H9 (cell line): ENCODE measurements around the gene MAP2K3. TPM values are rescaled to one million over a fixed set of nuclear protein-coding genes. Genes with fewer than 3 reads are reported as not detected.

Source experiments
- DNase-seq: peaks from one replicate; pipeline ENCODE4 v3.0.0-alpha.2; 2017
- H2AFZ ChIP-seq: one replicate; pipeline ENCODE4 v1.6.1; 2013; ENCODE audit warnings: mild to moderate bottlenecking, low read length, control low read depth, moderate library complexity
- H2AK5ac ChIP-seq: 2 replicates; pipeline ENCODE4 v1.6.1; 2013; ENCODE audit warnings: low read length, control low read depth, mixed read lengths; ENCODE audit not compliant: insufficient read length
- H2BK120ac ChIP-seq: one replicate; pipeline ENCODE4 v1.6.1; 2013; ENCODE audit warnings: low read depth, mild to moderate bottlenecking, low read length, control low read depth, inconsistent platforms; ENCODE audit not compliant: poor library complexity, severe bottlenecking
- H2BK12ac ChIP-seq: 2 replicates; pipeline ENCODE4 v1.6.1; 2013; ENCODE audit warnings: low read length, control low read depth, mixed read lengths, low read depth; ENCODE audit not compliant: insufficient read length
- H2BK15ac ChIP-seq: 2 replicates; pipeline ENCODE4 v1.6.1; 2013; ENCODE audit warnings: low read depth, low read length, control low read depth
- H2BK20ac ChIP-seq: one replicate; pipeline ENCODE4 v1.6.1; 2013; ENCODE audit warnings: low read depth, mild to moderate bottlenecking, low read length, control low read depth, inconsistent platforms; ENCODE audit not compliant: poor library complexity, severe bottlenecking
- H2BK5ac ChIP-seq: 2 replicates; pipeline ENCODE4 v1.6.1; 2013; ENCODE audit warnings: low read length, control low read depth, mixed read lengths; ENCODE audit not compliant: insufficient read length
- H3K14ac ChIP-seq: 2 replicates; pipeline ENCODE4 v1.6.1; 2013; ENCODE audit warnings: low read length, control low read depth; ENCODE audit not compliant: insufficient read depth
- H3K18ac ChIP-seq: 2 replicates; pipeline ENCODE4 v1.6.1; 2013; ENCODE audit warnings: low read depth, mild to moderate bottlenecking, mixed read lengths, low read length, control low read depth; ENCODE audit not compliant: insufficient read length
- H3K23ac ChIP-seq: 2 replicates; pipeline ENCODE4 v1.6.1; 2013; ENCODE audit warnings: low read length, control low read depth, mixed read lengths, low read depth; ENCODE audit not compliant: insufficient read length
- H3K23me2 ChIP-seq: 2 replicates; pipeline ENCODE4 v1.6.1; 2013; ENCODE audit warnings: low read depth, mild to moderate bottlenecking, mixed read lengths, low read length, control low read depth; ENCODE audit not compliant: insufficient read length, poor library complexity, severe bottlenecking
- H3K27ac ChIP-seq: 2 replicates; pipeline ENCODE4 v1.5.1; 2013; ENCODE audit warnings: low read length, control low read depth, mixed read lengths, low read depth; ENCODE audit not compliant: insufficient read length
- H3K27me3 ChIP-seq: 2 replicates; pipeline ENCODE4 v1.6.1; 2013; ENCODE audit warnings: low read length, control low read depth, inconsistent platforms; ENCODE audit not compliant: insufficient read depth
- H3K4ac ChIP-seq: 2 replicates; pipeline ENCODE4 v1.6.1; 2013; ENCODE audit warnings: low read depth, mild to moderate bottlenecking, control low read depth, inconsistent platforms, low read length, moderate library complexity
- H3K4me1 ChIP-seq: 2 replicates; pipeline ENCODE4 v1.6.1; 2013; ENCODE audit warnings: low read length, control low read depth, inconsistent platforms; ENCODE audit not compliant: insufficient read depth
- H3K4me2 ChIP-seq: 2 replicates; pipeline ENCODE4 v1.6.1; 2013; ENCODE audit warnings: low read length, control low read depth, mixed read lengths; ENCODE audit not compliant: insufficient read length, insufficient read depth
- H3K56ac ChIP-seq: 2 replicates; pipeline ENCODE4 v1.6.1; 2013; ENCODE audit warnings: low read depth, mild to moderate bottlenecking, mixed read lengths, low read length, control low read depth; ENCODE audit not compliant: insufficient read length
- H3K79me1 ChIP-seq: 2 replicates; pipeline ENCODE4 v1.6.1; 2013; ENCODE audit warnings: low read depth, mild to moderate bottlenecking, moderate library complexity, low read length, control low read depth, inconsistent platforms; ENCODE audit not compliant: insufficient read depth, poor library complexity, severe bottlenecking
- H3K79me2 ChIP-seq: 2 replicates; pipeline ENCODE4 v1.6.1; 2013; ENCODE audit warnings: low read length, control low read depth, inconsistent platforms; ENCODE audit not compliant: insufficient read depth
- H3K9ac ChIP-seq: 2 replicates; pipeline ENCODE4 v1.6.1; 2013; ENCODE audit warnings: low read length, control low read depth, mixed read lengths; ENCODE audit not compliant: insufficient read length; ENCODE audit errors: extremely low read depth
- H3K9me3 ChIP-seq: one replicate; pipeline ENCODE4 v1.6.1; 2013; ENCODE audit warnings: low read depth, low read length, inconsistent platforms; ENCODE audit not compliant: control insufficient read depth
- H3T11ph ChIP-seq: one replicate; pipeline ENCODE4 v1.6.1; 2013; ENCODE audit warnings: mild to moderate bottlenecking, low read length, control low read depth, inconsistent platforms
- H4K20me1 ChIP-seq: one replicate; pipeline ENCODE4 v1.6.1; 2013; ENCODE audit not compliant: control insufficient read depth, insufficient read length, insufficient read depth
- H4K5ac ChIP-seq: 2 replicates; pipeline ENCODE4 v1.6.1; 2013; ENCODE audit warnings: low read depth, mild to moderate bottlenecking, mixed read lengths, low read length, control low read depth; ENCODE audit not compliant: insufficient read length
- H4K8ac ChIP-seq: replicated peaks from 2 replicates; pipeline ENCODE4 v1.6.1; 2013; ENCODE audit warnings: low read length, control low read depth, mixed read lengths, low read depth; ENCODE audit not compliant: insufficient read length
- H4K91ac ChIP-seq: 2 replicates; pipeline ENCODE4 v1.6.1; 2013; ENCODE audit warnings: low read depth, mild to moderate bottlenecking, moderate library complexity, mixed read lengths, low read length, control low read depth; ENCODE audit not compliant: insufficient read length
- H3K27ac Mint-ChIP-seq, 3 experiments: 2 replicates in 2 of 3; 3 replicates in 1 of 3; pipeline ENCODE4 v1.8.0; 2020 to 2021; ENCODE audit warnings: mixed read lengths in 3 of 3, mild to moderate bottlenecking in 1 of 3, moderate library complexity in 1 of 3
- H3K27me3 Mint-ChIP-seq: 2 replicates; pipeline ENCODE4 v1.8.0; 2021; ENCODE audit warnings: low read depth, mild to moderate bottlenecking, moderate library complexity, mixed read lengths
- H3K36me3 Mint-ChIP-seq, 3 experiments: 2 replicates in 2 of 3; 3 replicates in 1 of 3; pipeline ENCODE4 v1.8.0; 2020 to 2021; ENCODE audit warnings: low read depth in 3 of 3, mixed read lengths in 3 of 3; ENCODE audit not compliant: insufficient read depth in 1 of 3
- H3K4me1 Mint-ChIP-seq, 2 experiments: 2 replicates each; pipeline ENCODE4 v1.8.0; 2020; ENCODE audit warnings: mixed read lengths in 2 of 2
- H3K4me3 Mint-ChIP-seq, 2 experiments: 2 replicates in 1 of 2; 3 replicates in 1 of 2; pipeline ENCODE4 v1.8.0; 2020 to 2021; ENCODE audit warnings: mild to moderate bottlenecking in 2 of 2, mixed read lengths in 2 of 2, moderate library complexity in 1 of 2
- H3K9me3 Mint-ChIP-seq, 2 experiments: 2 replicates in 1 of 2; 3 replicates in 1 of 2; pipeline ENCODE4 v1.8.0; 2020; ENCODE audit warnings: mild to moderate bottlenecking in 2 of 2, mixed read lengths in 2 of 2, moderate library complexity in 1 of 2
- CTCF ChIP-seq: fragments of 200-600 bp; sonication (generic); conservative IDR thresholded peaks from 3 replicates; pipeline ENCODE4 v1.8.0; 2021; ENCODE audit warnings: antibody characterized with exemption, mild to moderate bottlenecking
- WGBS: extraction: QIAGEN DNeasy Blood & Tissue Kit; methylation state at CpG from one replicate; pipeline ENCODE4 v1.1.7; 2013; ENCODE audit warnings: missing lambda C conversion rate, low lambda C conversion rate, mixed read lengths; ENCODE audit not compliant: insufficient read length; ENCODE audit errors: extremely low coverage; 5-methylcytosine and 5-hydroxymethylcytosine counted together
- total RNA-seq: library from RNA; stranded (reverse); gene quantifications from 2 replicates; pipeline ENCODE4 v1.2.1, GENCODE V29; 2021

Gene MAP2K3
- total RNA-seq, 1 experiment from 2014 or later, result 26.1 TPM

GRCh38 chr17:21289175-21289901, 4.8 kb downstream of the MAP2K3 start:
- H2BK15ac ChIP-seq, result no peak overlapping the region
- peaks cover 20 to 21% of the 10 kb centered on the region in 2 experiments for H3K4me1 Mint-ChIP-seq
- no peak overlapping the region for H2BK5ac ChIP-seq
- H3K27me3 Mint-ChIP-seq, result peaks cover 6% of the 10 kb centered on the region
- no peak overlapping the region for H4K8ac ChIP-seq
- no peak overlapping the region for H2BK20ac ChIP-seq
- no peak overlapping the region for H2BK120ac ChIP-seq
- no peak overlapping the region; a peak in 1 of 7 replicates for H3K27ac Mint-ChIP-seq
- no peak overlapping the region for H3K4me2 ChIP-seq
- H3K23me2 ChIP-seq, result peaks cover 9% of the 10 kb centered on the region
- no peak overlapping the region for H3K4me3 Mint-ChIP-seq
- no peak overlapping the region for H3K9ac ChIP-seq
- peaks cover 26 to 32% of the 10 kb centered on the region in 2 experiments for H3K9me3 Mint-ChIP-seq
- H3K9me3 ChIP-seq, result peaks cover 14% of the 10 kb centered on the region
- no peak overlapping the region for H3K23ac ChIP-seq
- H3K56ac ChIP-seq, result no peak overlapping the region
- H3K79me2 ChIP-seq, result no peaks in the 10 kb centered on the region; the same call in 1 of the 2 replicates
- no peak overlapping the region for H3T11ph ChIP-seq
- H3K27me3 ChIP-seq, result no peaks in the 10 kb centered on the region
- H3K4me1 ChIP-seq, result no peaks in the 10 kb centered on the region
- DNase-seq, result no peak
- H2AFZ ChIP-seq, result no peak overlapping the region
- H3K36me3 Mint-ChIP-seq, result peaks cover 0 to 14% (median 2%) of the 10 kb centered on the region in 3 experiments; a peak in 5 of 7 replicates
- no peak overlapping the region for H4K91ac ChIP-seq
- no peak overlapping the region for H2BK12ac ChIP-seq
- no peak overlapping the region for H3K18ac ChIP-seq
- no peaks in the 10 kb centered on the region for H3K79me1 ChIP-seq
- no peaks in the 10 kb centered on the region for H4K20me1 ChIP-seq
- H3K14ac ChIP-seq, result no peak overlapping the region; the same call in 1 of the 2 replicates
- WGBS, result no CpG with 5 or more reads among the region's 11 CpGs
- no peak overlapping the region for H2AK5ac ChIP-seq
- H3K27ac ChIP-seq, result no peak overlapping the region
- H4K5ac ChIP-seq, result no peak overlapping the region
- no peak for TF ChIP-seq CTCF
- no peak overlapping the region for H3K4ac ChIP-seq
